Right lobe of liver (tissue), 4 donors: ENCODE measurements around the gene YIF1A.

Experiments
- POLR2A ChIP-seq: fragments of 450-650 bp; IDR thresholded peaks from one replicate; pipeline ENCODE4 v1.6.1; 2017; ENCODE audit warnings: antibody characterized with exemption, mild to moderate bottlenecking
- TF ChIP-seq, protein P1 (sequence below), 4 donors: fragments of 200-600 bp in 3 of 4; fragments of 450-650 bp in 1 of 4; IDR thresholded peaks; one replicate each; pipeline versions ENCODE4 v1.5.1 to v1.8.0; 2016 to 2022; ENCODE audit warnings: antibody characterized with exemption in 4 of 4, mild to moderate bottlenecking in 2 of 4
- donor health status: DM: no; HTN: no; CAD: no.
- donor health status: DM: no; HTN: no; CAD: no.
- donor health status: DM: no; HTN: yes; CAD: no.

GRCh38 chr11:66311965-66312548, 23.1 kb upstream of the YIF1A start:
- peak; percentile 59 for TF ChIP-seq POLR2A
- TF ChIP-seq, protein P1, sequence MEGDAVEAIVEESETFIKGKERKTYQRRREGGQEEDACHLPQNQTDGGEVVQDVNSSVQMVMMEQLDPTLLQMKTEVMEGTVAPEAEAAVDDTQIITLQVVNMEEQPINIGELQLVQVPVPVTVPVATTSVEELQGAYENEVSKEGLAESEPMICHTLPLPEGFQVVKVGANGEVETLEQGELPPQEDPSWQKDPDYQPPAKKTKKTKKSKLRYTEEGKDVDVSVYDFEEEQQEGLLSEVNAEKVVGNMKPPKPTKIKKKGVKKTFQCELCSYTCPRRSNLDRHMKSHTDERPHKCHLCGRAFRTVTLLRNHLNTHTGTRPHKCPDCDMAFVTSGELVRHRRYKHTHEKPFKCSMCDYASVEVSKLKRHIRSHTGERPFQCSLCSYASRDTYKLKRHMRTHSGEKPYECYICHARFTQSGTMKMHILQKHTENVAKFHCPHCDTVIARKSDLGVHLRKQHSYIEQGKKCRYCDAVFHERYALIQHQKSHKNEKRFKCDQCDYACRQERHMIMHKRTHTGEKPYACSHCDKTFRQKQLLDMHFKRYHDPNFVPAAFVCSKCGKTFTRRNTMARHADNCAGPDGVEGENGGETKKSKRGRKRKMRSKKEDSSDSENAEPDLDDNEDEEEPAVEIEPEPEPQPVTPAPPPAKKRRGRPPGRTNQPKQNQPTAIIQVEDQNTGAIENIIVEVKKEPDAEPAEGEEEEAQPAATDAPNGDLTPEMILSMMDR (IDR thresholded peaks at IDR 0.05) = peak in 3 of 4 donors; percentile 91 to 95 (median 95)
